ENCODE measurements around the gene FAM89A.
"Not testable (repeated sequence)": the region's sequence is repeated elsewhere in the genome, so short reads cannot be mapped to it uniquely, and the experiment has no call there.

Gene FAM89A

GRCh38 chr1:231028682-231029081, 11.4 kb downstream of the FAM89A start:
- no peak for DNase-seq

- DNase-seq: no peak
These were observed 12.1 kb downstream of the FAM89A start for GRCh38 chr1:231027971-231028370.

GRCh38 chr1:231027136-231027925, 12.7 kb downstream of the FAM89A start:
- DNase-seq: no peak

- DNase-seq: no peak
These were observed 13.5 kb downstream of the FAM89A start for GRCh38 chr1:231026576-231026975.

- DNase-seq: no peak
These were observed 16.9 kb downstream of the FAM89A start for GRCh38 chr1:231023150-231023549.

DNA sequence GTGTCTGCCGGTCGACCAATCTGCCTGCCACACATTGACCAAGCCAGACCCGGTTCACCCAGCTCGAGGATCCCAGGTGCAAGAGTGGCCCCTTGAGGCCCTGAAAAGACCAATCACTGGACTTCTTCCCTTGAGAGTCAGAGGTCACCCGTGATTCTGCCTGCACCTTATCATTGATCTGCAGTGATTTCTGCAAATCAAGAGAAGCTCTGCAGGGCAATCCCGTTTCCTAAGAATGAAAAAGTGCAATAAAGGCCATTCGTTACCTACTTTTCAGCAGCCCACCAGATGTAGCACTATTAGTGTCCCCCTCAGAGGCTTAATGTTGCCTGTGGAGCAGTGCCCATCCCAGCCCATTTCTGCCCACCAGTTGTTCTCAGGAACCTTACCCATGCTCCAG, 17.5 kb downstream of the FAM89A start:
- DNase-seq: not testable (repeated sequence)

- no peak for DNase-seq
These were observed 18.5 kb downstream of the FAM89A start for GRCh38 chr1:231021540-231022031.

DNA sequence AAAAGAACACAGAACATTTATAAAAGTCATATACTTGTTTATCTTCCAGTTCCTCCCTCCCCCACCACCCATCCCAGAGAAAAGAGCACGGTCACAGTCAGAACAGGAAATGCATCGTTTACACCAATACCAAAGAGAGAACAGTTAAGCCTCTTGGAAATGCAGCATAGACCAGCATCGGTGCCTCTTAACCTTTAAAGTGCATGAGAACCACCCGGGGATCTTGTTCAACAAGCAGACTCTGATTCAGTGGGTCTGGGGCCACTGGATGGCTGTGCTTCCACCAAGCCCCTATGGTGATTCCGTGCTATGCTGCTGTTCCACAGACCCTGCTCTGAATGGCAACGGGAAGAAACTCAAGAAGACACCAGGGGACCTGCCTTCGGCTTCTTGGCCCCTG, 19.2 kb downstream of the FAM89A start:
- no peak for DNase-seq

DNA sequence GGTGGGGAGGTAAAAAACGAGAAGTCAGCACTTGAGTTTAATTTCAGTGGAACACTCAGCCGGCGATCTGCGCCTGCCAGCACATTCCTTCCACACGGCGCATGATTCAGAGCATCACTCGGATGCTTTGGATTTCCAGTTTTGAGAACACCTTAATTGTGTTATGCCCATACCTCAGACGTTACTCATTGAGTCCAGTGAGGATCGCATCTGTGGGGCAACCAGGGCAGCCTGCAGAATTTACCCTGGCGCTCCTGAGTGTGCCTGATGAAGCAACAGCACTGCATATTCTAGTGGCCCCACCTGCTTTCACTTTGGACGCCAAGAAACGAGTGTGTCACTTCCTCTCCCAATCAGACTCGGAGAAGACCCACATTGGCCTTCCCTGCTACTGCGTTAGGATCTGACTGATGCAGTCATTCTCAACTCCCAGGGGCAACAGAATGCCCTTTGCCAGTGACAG, 19.9 kb downstream of the FAM89A start:
- DNase-seq: no peak

- no peak for DNase-seq
These were observed 20.3 kb downstream of the FAM89A start for GRCh38 chr1:231019711-231020110.

DNA sequence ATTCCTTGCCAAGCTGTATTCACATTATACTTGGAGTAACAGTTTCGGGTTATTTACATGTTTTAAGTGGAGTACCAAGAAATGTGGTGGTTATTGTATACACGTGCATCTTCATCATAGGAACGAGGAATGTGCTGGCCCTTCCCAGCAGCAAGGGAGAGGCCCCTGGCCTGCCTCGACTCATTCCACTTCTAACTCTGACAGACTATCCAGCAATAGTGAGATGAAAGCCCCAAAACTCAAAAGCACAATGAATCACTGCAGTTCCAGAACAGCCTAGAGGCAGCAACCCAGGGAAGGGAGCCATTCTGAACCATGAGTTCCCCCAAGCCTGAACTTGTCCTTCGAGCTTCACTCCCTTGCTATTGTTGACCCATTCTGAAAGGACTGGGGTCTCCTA, 23.1 kb downstream of the FAM89A start:
- no peak for DNase-seq

GRCh38 chr1:231016234-231016633, 23.8 kb downstream of the FAM89A start:
- DNase-seq: no peak

GRCh38 chr1:231013391-231014015, 26.6 kb downstream of the FAM89A start:
- no peak for DNase-seq

- DNase-seq: no peak
These were observed 28.1 kb downstream of the FAM89A start for GRCh38 chr1:231011963-231012362.

DNA sequence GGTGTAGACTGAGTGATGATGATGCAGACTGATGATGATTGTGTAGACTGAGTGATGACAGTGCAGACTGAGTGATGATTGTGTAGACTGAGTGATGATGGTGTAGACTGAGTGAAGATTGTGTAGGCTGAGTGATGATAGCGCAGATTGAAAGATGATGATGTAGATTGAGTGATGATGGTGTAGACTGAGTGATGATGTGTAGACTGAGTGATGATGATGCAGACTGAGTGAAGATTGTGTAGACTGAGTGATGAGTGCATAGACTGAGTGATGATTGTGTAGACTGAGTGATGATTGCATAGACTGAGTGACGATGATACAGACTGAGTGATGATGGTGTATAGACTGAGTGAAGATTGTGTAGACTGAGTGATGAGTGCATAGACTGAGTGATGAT, 28.7 kb downstream of the FAM89A start:
- DNase-seq: no peak

GRCh38 chr1:231007535-231007934, 32.5 kb downstream of the FAM89A start:
- DNase-seq: not testable (repeated sequence)

DNA sequence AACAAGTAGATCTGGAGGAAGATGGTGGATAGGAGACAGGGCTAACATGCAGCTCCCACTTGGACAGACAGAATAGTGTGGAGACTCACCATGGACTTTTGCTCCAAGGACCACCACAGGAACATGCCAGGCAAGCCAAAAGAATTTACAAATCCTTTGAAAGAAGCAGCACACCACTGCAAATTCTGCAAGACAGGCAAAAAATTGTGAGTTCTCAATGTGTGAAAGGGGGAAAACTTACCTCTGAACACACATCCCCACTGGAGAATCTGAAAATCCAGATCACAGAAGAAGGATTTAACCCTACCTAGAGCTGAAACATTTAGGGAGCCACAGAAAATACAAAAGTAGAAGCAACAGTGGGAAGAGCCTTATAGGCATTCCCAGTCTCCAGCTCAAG, 38.2 kb downstream of the FAM89A start:
- no peak for DNase-seq

- DNase-seq: no peak
These were observed 39.4 kb downstream of the FAM89A start for GRCh38 chr1:231000639-231001038.

DNA sequence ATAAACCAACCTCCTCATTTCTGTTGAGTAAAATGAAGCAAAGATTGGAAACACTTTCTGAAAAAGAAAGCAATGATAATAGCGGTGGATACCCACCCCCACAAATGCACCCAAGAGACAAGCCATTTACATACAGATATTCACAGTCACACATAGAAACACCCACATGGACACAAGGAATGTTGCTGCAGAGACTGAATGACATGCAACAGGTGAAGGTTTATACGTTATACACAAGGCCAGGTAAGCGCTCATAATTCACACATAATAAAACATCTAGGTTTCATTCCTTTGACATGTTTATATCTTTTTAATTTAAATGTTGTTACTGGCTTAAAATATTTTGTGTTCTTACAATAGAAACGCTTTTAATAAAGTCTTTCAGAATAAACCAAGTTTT, 39.9 kb downstream of the FAM89A start:
- DNase-seq: no peak

GRCh38 chr1:230994860-230995259, 45.2 kb downstream of the FAM89A start:
- DNase-seq: no peak

- no peak for DNase-seq
These were observed 47.8 kb downstream of the FAM89A start for GRCh38 chr1:230992100-230992774.

DNA sequence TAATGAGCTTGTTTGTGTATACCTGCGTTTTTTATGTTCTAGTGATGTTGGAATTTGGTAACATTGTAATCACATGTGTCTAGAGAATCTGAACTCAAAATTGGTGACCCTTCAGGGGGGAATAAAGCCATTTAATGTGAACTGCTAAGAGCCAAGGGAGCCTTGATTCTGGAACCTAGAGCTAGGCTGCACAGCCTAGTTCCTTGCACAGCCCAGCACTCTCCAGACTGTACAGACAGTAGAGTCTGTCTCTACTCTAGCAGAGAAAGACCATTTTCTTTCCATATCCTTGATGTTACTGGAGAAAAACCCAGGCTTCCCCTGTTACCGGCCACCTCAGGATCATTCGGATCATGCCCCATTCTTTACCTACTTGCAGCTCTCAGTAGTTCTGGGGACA, 52.6 kb downstream of the FAM89A start:
- DNase-seq: no peak

GRCh38 chr1:230986976-230987375, 53.1 kb downstream of the FAM89A start:
- DNase-seq: no peak

DNA sequence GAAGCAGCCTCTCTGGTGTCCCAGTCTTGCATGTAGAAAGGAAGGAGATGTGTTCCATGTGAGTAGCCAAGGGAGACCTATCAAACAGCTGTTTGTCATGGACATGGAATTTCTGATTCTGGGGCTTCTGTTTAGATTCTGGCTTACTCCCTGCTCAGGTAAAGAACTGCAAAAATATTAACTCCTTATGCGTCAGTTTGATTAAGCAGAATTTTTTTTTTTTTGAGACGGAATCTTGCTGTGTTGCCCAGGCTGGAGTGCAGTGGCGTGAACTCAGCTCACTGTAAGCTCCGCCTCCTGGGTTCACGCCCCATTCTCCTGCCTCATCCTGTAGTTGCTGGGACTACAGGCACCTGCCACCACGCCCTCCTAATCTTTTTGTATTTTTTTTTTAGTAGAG, 54.3 kb downstream of the FAM89A start:
- DNase-seq: no peak

All from cortex of kidney (tissue), 1 donor.